ENCODE measurements around the gene DROSHA.

- TF ChIP-seq POU2F2 (IDR thresholded peaks at IDR 0.05; ENCODE audit: low read depth, low read length) (no peak), POLR2A (IDR thresholded peaks at IDR 0.05; ENCODE audit: low read depth, low read length) (no peak)
These were observed 155.7 kb downstream of the DROSHA start for GRCh38 chr5:31375999-31376720.

Measured in GM12891 (cell line).